Fibroblast of lung (primary cell): Measurements from ENCODE around the gene STYX. TPM values are rescaled to one million over a fixed set of nuclear protein-coding genes. Genes with fewer than 3 reads are reported as not detected.

Experiments
- DNase-seq, 2 donors: peaks; one replicate each; pipeline versions ENCODE4 v3.0.0 to v3.0.0-alpha.2; 2010; ENCODE audit warnings: low read depth in 2 of 2
- H2AFZ ChIP-seq: 2 replicates; pipeline ENCODE4 v1.5.1; 2012; ENCODE audit warnings: low read length, control low read depth, inconsistent platforms
- H3K27ac ChIP-seq: 2 replicates; pipeline ENCODE4 v1.5.1; 2011; ENCODE audit warnings: low read length, control low read depth; ENCODE audit not compliant: insufficient read depth
- H3K27me3 ChIP-seq: 2 replicates; pipeline ENCODE4 v1.5.1; 2011; ENCODE audit warnings: mild to moderate bottlenecking, low read length; ENCODE audit not compliant: control insufficient read depth, insufficient read depth
- H3K36me3 ChIP-seq: 2 replicates; pipeline ENCODE4 v1.5.1; 2011; ENCODE audit warnings: low read length; ENCODE audit not compliant: control insufficient read depth, insufficient read depth
- H3K4me1 ChIP-seq: 2 replicates; pipeline ENCODE4 v1.5.1; 2011; ENCODE audit warnings: low read length; ENCODE audit not compliant: control insufficient read depth, insufficient read depth; ENCODE audit errors: extremely low read depth
- H3K4me2 ChIP-seq: 2 replicates; pipeline ENCODE4 v1.5.1; 2011; ENCODE audit warnings: low read length, control low read depth; ENCODE audit not compliant: insufficient read depth; ENCODE audit errors: extremely low read depth
- H3K4me3 ChIP-seq, 4 experiments: fragments of 200-600 bp in 1 of 4; sonication (generic) in 1 of 4; replicated peaks in 1 of 4; 2 replicates each; pipeline ENCODE4 v1.5.1; 2011 to 2016; ENCODE audit warnings: low read length in 4 of 4, low read depth in 3 of 4, mild to moderate bottlenecking in 3 of 4, control low read depth in 2 of 4, inconsistent platforms in 1 of 4, mixed read lengths in 1 of 4; ENCODE audit not compliant: insufficient read depth in 1 of 4; ENCODE audit errors: control extremely low read depth in 1 of 4
- H3K79me2 ChIP-seq: 2 replicates; pipeline ENCODE4 v1.5.1; 2012; ENCODE audit warnings: mild to moderate bottlenecking, low read length, inconsistent platforms; ENCODE audit not compliant: control insufficient read depth, insufficient read depth
- H3K9ac ChIP-seq: 2 replicates; pipeline ENCODE4 v1.5.1; 2011; ENCODE audit warnings: mild to moderate bottlenecking, low read length, control low read depth; ENCODE audit not compliant: insufficient read depth
- H3K9me3 ChIP-seq: 2 replicates; pipeline ENCODE4 v1.5.1; 2012; ENCODE audit warnings: low read depth, low read length; ENCODE audit not compliant: control insufficient read depth, insufficient read depth
- H4K20me1 ChIP-seq: 2 replicates; pipeline ENCODE4 v1.5.1; 2011; ENCODE audit warnings: low read length; ENCODE audit not compliant: control insufficient read depth, insufficient read depth; ENCODE audit errors: extremely low read depth
- EZH2 ChIP-seq: IDR thresholded peaks from 2 replicates; pipeline ENCODE4 v1.5.1; 2012; ENCODE audit warnings: low read length, control low read depth, mild to moderate bottlenecking; ENCODE audit errors: missing control alignments
- polyA plus RNA-seq, 2 donors: library from polyadenylated mRNA; depleted of rRNA in 1 of 2; stranded (reverse) in 1 of 2; unstranded in 1 of 2; fragments of >200 nt; gene quantifications; 2 replicates each; pipeline ENCODE4 v1.2.1, GENCODE V29; 2011 to 2012; ENCODE audit warnings: missing spikeins in 1 of 2
- total RNA-seq: library from RNA; depleted of rRNA; stranded (reverse); fragments of >200 nt; gene quantifications from 2 replicates; pipeline ENCODE4 v1.2.1, GENCODE V29; 2014
- TF ChIP-seq, protein P1 (sequence below), 2 donors: IDR thresholded peaks in 1 of 2; conservative IDR thresholded peaks in 1 of 2; 1 replicate in 1 of 2; 2 replicates in 1 of 2; pipeline ENCODE4 v1.5.1; 2011 to 2012; ENCODE audit warnings: low read length in 2 of 2, control low read depth in 1 of 2, inconsistent platforms in 1 of 2, low read depth in 1 of 2, mild to moderate bottlenecking in 1 of 2

The STYX gene
- total and polyA plus RNA-seq, 2 donors (not counting 1 experiment from before 2014, with no cell fraction given) = 14.9 to 17.0 TPM

DNA sequence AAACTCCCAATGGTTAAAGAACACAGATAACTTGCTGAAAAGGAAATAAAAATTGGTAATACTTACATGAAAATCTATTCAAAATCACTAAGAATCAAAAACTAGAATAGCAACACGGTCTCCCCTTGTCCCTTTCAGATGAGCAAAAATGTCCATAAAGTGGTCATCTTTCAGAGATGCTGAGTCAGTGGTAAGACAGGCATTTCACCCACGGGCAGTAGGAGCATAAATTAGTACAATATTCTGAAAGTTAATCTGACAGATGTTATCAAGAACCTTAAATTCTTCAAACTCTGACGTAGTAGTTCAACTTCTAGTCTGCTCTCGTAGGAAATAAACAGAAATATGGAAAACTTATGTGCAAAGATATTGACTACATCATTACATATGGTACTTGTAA lies 94.5 kb downstream of the STYX start:
- TF ChIP-seq, protein P1, sequence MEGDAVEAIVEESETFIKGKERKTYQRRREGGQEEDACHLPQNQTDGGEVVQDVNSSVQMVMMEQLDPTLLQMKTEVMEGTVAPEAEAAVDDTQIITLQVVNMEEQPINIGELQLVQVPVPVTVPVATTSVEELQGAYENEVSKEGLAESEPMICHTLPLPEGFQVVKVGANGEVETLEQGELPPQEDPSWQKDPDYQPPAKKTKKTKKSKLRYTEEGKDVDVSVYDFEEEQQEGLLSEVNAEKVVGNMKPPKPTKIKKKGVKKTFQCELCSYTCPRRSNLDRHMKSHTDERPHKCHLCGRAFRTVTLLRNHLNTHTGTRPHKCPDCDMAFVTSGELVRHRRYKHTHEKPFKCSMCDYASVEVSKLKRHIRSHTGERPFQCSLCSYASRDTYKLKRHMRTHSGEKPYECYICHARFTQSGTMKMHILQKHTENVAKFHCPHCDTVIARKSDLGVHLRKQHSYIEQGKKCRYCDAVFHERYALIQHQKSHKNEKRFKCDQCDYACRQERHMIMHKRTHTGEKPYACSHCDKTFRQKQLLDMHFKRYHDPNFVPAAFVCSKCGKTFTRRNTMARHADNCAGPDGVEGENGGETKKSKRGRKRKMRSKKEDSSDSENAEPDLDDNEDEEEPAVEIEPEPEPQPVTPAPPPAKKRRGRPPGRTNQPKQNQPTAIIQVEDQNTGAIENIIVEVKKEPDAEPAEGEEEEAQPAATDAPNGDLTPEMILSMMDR (conservative IDR thresholded peaks at IDR 0.05 in 1 of 2, IDR thresholded peaks at IDR 0.05 in 1 of 2; ENCODE audit: low read depth in 1 of 2, low read length in 2 of 2) = no peak
- TF ChIP-seq EZH2 = no peak
- Histone ChIP-seq H3K4me2 (no peak overlapping the region), H3K4me1 (peaks cover 4% of the 10 kb centered on the region), H3K27ac (no peak overlapping the region), H3K9ac (no peak overlapping the region), H2AFZ (no peak overlapping the region), H3K79me2 (no peaks in the 10 kb centered on the region), H3K36me3 (no peaks in the 10 kb centered on the region), H3K4me3 (no peak overlapping the region), H3K9me3 (no peaks in the 10 kb centered on the region), H4K20me1 (no peaks in the 10 kb centered on the region), H3K27me3 (no peaks in the 10 kb centered on the region)
- DNase-seq = peak in 1 of 2 donors; percentile 22

Other genes starting within 250 kb of the STYX start
- 3.0 and 5.1 TPM in 2 replicates for gene TXNDC16, start 177.7 kb upstream of the STYX start, total RNA-seq
- 2.5 and 6.6 TPM in 2 replicates for gene TXNDC16, start 177.7 kb upstream of the STYX start, polyA plus RNA-seq
- gene GPR137C, start 177.3 kb upstream of the STYX start, total RNA-seq = 0.50 and 0.51 TPM in 2 replicates
- gene GPR137C, start 177.3 kb upstream of the STYX start, polyA plus RNA-seq = 0.37 and 0.59 TPM in 2 replicates
- gene ERO1A, start 34.6 kb upstream of the STYX start, total RNA-seq = 28.5 and 34.5 TPM in 2 replicates
- 35.6 and 64.9 TPM in 2 replicates for gene ERO1A, start 34.6 kb upstream of the STYX start, polyA plus RNA-seq
- 80.9 and 85.0 TPM in 2 replicates for gene PSMC6, start 23.0 kb upstream of the STYX start, total RNA-seq
- gene PSMC6, start 23.0 kb upstream of the STYX start, polyA plus RNA-seq = 90.4 and 95.2 TPM in 2 replicates
- 16.7 and 20.3 TPM in 2 replicates for gene GNPNAT1, start 61.4 kb downstream of the STYX start, total RNA-seq
- 40.9 and 44.5 TPM in 2 replicates for gene GNPNAT1, start 61.4 kb downstream of the STYX start, polyA plus RNA-seq
- 111 and 128 TPM in 2 replicates for gene FERMT2, start 220.9 kb downstream of the STYX start, total RNA-seq
- gene FERMT2, start 220.9 kb downstream of the STYX start, polyA plus RNA-seq = 176 and 439 TPM in 2 replicates